Measurements from ENCODE around the gene NEDD4L. TPM values are rescaled to one million over a fixed set of nuclear protein-coding genes. Genes with fewer than 3 reads are reported as not detected.

NEDD4L gene
- total and polyA plus RNA-seq, 2 donors (not counting 1 experiment from before 2014, with no cell fraction given), result 10.3 to 25.7 TPM

- ChIA-PET CTCF (no interaction called here), POLR2A (no interaction called here)
- H3K27ac Mint-ChIP-seq, result no peak overlapping the region
- DNase-seq (no peak), ATAC-seq (ENCODE audit: low read depth) (no peak)
- H2AFZ ChIP-seq (ENCODE audit: insufficient read depth, low read depth, low read length, poor library complexity, severe bottlenecking), result no peak overlapping the region
- H3K27me3 ChIP-seq (replicated peaks in 1 of 4; ENCODE audit: control extremely low read depth in 1 of 4, control insufficient read depth in 3 of 4, insufficient read depth in 4 of 4, low read length in 3 of 4), result no peaks in the 10 kb centered on the region
- WGBS (ENCODE audit: insufficient coverage), result 100% methylated on average over 1 of the region's 7 CpGs
- intact Hi-C loops (cut with micrococcal nuclease), result no loop called here
- H3K9me3 ChIP-seq (ENCODE audit: control extremely low read depth in 1 of 3, control insufficient read depth in 2 of 3, insufficient read depth in 1 of 3, low read length in 2 of 3), result peaks cover 0 to 7% (median 6%) of the 10 kb centered on the region in 3 donors
- H3K4me1 Mint-ChIP-seq, result peaks cover 20% of the 10 kb centered on the region
- no peak for TF ChIP-seq CTCF (IDR thresholded peaks at IDR 0.05)
- no peak for TF ChIP-seq EZH2 (IDR thresholded peaks at IDR 0.05; ENCODE audit: borderline replicate concordance, insufficient read depth, low read depth, low read length, poor library complexity, severe bottlenecking)
- H3K9me3 Mint-ChIP-seq (ENCODE audit: insufficient read depth), result peaks cover 2% of the 10 kb centered on the region
- no peaks in the 10 kb centered on the region for H3K27me3 Mint-ChIP-seq
- no peak overlapping the region for H3K4me2 ChIP-seq (replicated peaks; ENCODE audit: low read depth, low read length, poor library complexity, severe bottlenecking)
- no peak overlapping the region for H3K4me3 ChIP-seq (ENCODE audit: control extremely low read depth in 1 of 5, extremely low read depth in 1 of 5, insufficient read depth in 1 of 5, low read depth in 2 of 5, low read length in 4 of 5)
- H3K36me3 ChIP-seq (replicated peaks in 1 of 2; ENCODE audit: control extremely low read depth in 1 of 2, control insufficient read depth in 1 of 2, extremely low read depth in 1 of 2, insufficient read depth in 2 of 2, low read length in 1 of 2), result no peaks in the 10 kb centered on the region
- no peak overlapping the region for H3K9ac ChIP-seq (ENCODE audit: low read length)
- H3K79me2 ChIP-seq (ENCODE audit: control insufficient read depth, insufficient read depth, low read length), result no peaks in the 10 kb centered on the region
- H4K20me1 ChIP-seq (ENCODE audit: control insufficient read depth, insufficient read depth, low read length, poor library complexity, severe bottlenecking), result no peaks in the 10 kb centered on the region
- H3K27ac ChIP-seq (ENCODE audit: low read length in 2 of 2), result no peak overlapping the region
- H3K4me1 ChIP-seq (ENCODE audit: control insufficient read depth in 2 of 2, insufficient read depth in 2 of 2, low read length in 2 of 2), result peaks cover 0 to 7% of the 10 kb centered on the region in 2 donors
- no peak overlapping the region for H3K4me3 Mint-ChIP-seq
Measured at GRCh38 chr18:58310517-58310916, 266.5 kb downstream of the NEDD4L start.

GRCh38 chr18:58311390-58311789 lies 267.4 kb downstream of the NEDD4L start:
- Mint-ChIP-seq H3K27me3 (no peaks in the 10 kb centered on the region), H3K9me3 (ENCODE audit: insufficient read depth) (no peaks in the 10 kb centered on the region), H3K4me1 (peaks cover 24% of the 10 kb centered on the region), H3K27ac (no peak overlapping the region), H3K4me3 (no peak overlapping the region)
- Histone ChIP-seq H3K4me3 (ENCODE audit: control extremely low read depth in 1 of 5, extremely low read depth in 1 of 5, insufficient read depth in 1 of 5, low read depth in 2 of 5, low read length in 4 of 5) (no peak overlapping the region), H2AFZ (ENCODE audit: insufficient read depth, low read depth, low read length, poor library complexity, severe bottlenecking) (no peak overlapping the region), H3K4me2 (replicated peaks; ENCODE audit: low read depth, low read length, poor library complexity, severe bottlenecking) (no peak overlapping the region), H3K79me2 (ENCODE audit: control insufficient read depth, insufficient read depth, low read length) (no peaks in the 10 kb centered on the region), H3K9me3 (ENCODE audit: control extremely low read depth in 1 of 3, control insufficient read depth in 2 of 3, insufficient read depth in 1 of 3, low read length in 2 of 3) (peaks cover 0 to 7% (median 0%) of the 10 kb centered on the region in 3 donors), H3K4me1 (ENCODE audit: control insufficient read depth in 2 of 2, insufficient read depth in 2 of 2, low read length in 2 of 2) (peaks cover 0 to 7% of the 10 kb centered on the region in 2 donors), H4K20me1 (ENCODE audit: control insufficient read depth, insufficient read depth, low read length, poor library complexity, severe bottlenecking) (no peaks in the 10 kb centered on the region), H3K27ac (ENCODE audit: low read length in 2 of 2) (no peak overlapping the region), H3K36me3 (replicated peaks in 1 of 2; ENCODE audit: control extremely low read depth in 1 of 2, control insufficient read depth in 1 of 2, extremely low read depth in 1 of 2, insufficient read depth in 2 of 2, low read length in 1 of 2) (no peaks in the 10 kb centered on the region), H3K9ac (ENCODE audit: low read length) (no peak overlapping the region), H3K27me3 (replicated peaks in 1 of 4; ENCODE audit: control extremely low read depth in 1 of 4, control insufficient read depth in 3 of 4, insufficient read depth in 4 of 4, low read length in 3 of 4) (no peaks in the 10 kb centered on the region)
- no peak for TF ChIP-seq CTCF (IDR thresholded peaks at IDR 0.05)
- TF ChIP-seq EZH2 (IDR thresholded peaks at IDR 0.05; ENCODE audit: borderline replicate concordance, insufficient read depth, low read depth, low read length, poor library complexity, severe bottlenecking), result no peak
- POLR2A ChIA-PET, result no interaction called here
- DNase-seq (no peak), ATAC-seq (ENCODE audit: low read depth) (no peak)
- CTCF ChIA-PET, result interaction anchor here (0.6 kb wide), 1 partner anchor 574 kb away, joined by 3 read pairs; no protein-coding TSS in a partner anchor
- intact Hi-C loops (cut with micrococcal nuclease), result no loop called here
- WGBS (ENCODE audit: insufficient coverage), result 85% methylated on average over 5 of the region's 6 CpGs

Data from B cell (primary cell).